A673 (cell line): Measurements from ENCODE around the gene ULBP3. TPM values are rescaled to one million over a fixed set of nuclear protein-coding genes. Genes with fewer than 3 reads are reported as not detected.

Experiments
- BruUV-seq: library from RNA; stranded (reverse); fragments of 400-500 nt; replicated peaks from 2 replicates; lab custom pipeline; 2021; lab: Mats Ljungman, UMichigan
- CTCF ChIA-PET: fragments of 300-600 bp; sonication (Branson Sonifier 250); formaldehyde crosslinking; loops from one replicate; lab custom pipeline; 2022; ENCODE audit warnings: antibody characterized with exemption; lab: Charles Lee
- POLR2A ChIA-PET: fragments of 300-600 bp; sonication (Branson Sonifier 250); formaldehyde crosslinking; loops from one replicate; lab custom pipeline; 2022; ENCODE audit warnings: antibody characterized with exemption; ENCODE audit not compliant: low non-redundant PET; lab: Charles Lee
- DNase-seq: peaks from one replicate; pipeline ENCODE4 v3.0.0-alpha.2; 2015; ENCODE audit warnings: low spot score
- H3K27ac ChIP-seq: fragments of 200-600 bp; sonication (generic); 2 replicates; pipeline ENCODE4 v1.5.1; 2016; ENCODE audit warnings: mixed run types, low read depth, mild to moderate bottlenecking, mixed read lengths, antibody characterized with exemption, low read length; ENCODE audit not compliant: poor library complexity, severe bottlenecking
- H3K27me3 ChIP-seq: fragments of 200-600 bp; sonication (generic); replicated peaks from 2 replicates; pipeline ENCODE4 v1.6.1; 2017; ENCODE audit warnings: mixed run types, low read depth, mild to moderate bottlenecking, mixed read lengths, antibody characterized with exemption, low read length; ENCODE audit not compliant: insufficient read depth, poor library complexity
- H3K36me3 ChIP-seq: fragments of 200-600 bp; sonication (generic); 2 replicates; pipeline ENCODE4 v1.6.1; 2016; ENCODE audit warnings: mixed run types, mild to moderate bottlenecking, mixed read lengths, antibody characterized with exemption, low read length; ENCODE audit not compliant: insufficient read depth, poor library complexity, severe bottlenecking
- H3K4me1 ChIP-seq: fragments of 200-600 bp; sonication (generic); 2 replicates; pipeline ENCODE4 v1.6.1; 2017; ENCODE audit warnings: mixed run types, mild to moderate bottlenecking, mixed read lengths, antibody characterized with exemption, low read length; ENCODE audit not compliant: insufficient read depth, poor library complexity, severe bottlenecking
- H3K4me3 ChIP-seq: fragments of 200-600 bp; sonication (generic); 2 replicates; pipeline ENCODE4 v1.5.1; 2016; ENCODE audit warnings: low read depth, mixed run types, mild to moderate bottlenecking, mixed read lengths, low read length; ENCODE audit not compliant: poor library complexity, severe bottlenecking
- H3K9me3 ChIP-seq: fragments of 200-600 bp; sonication (generic); 2 replicates; pipeline ENCODE4 v1.6.1; 2016; ENCODE audit warnings: mixed run types, low read depth, mild to moderate bottlenecking, mixed read lengths, antibody characterized with exemption, low read length; ENCODE audit not compliant: poor library complexity, severe bottlenecking
- CTCF ChIP-seq: fragments of 300-800, 200-600 bp; sonication (generic); conservative IDR thresholded peaks from 2 replicates; pipeline ENCODE4 v1.5.1; 2017; ENCODE audit warnings: low read depth, mild to moderate bottlenecking, antibody characterized with exemption, low read length, moderate library complexity, mixed read lengths
- EZH2 ChIP-seq: fragments of 200-600 bp; sonication (generic); IDR thresholded peaks from 2 replicates; pipeline ENCODE4 v1.6.1; 2017; ENCODE audit warnings: borderline replicate concordance, low read depth, mild to moderate bottlenecking, mixed read lengths, antibody characterized with exemption, low read length; ENCODE audit not compliant: poor library complexity, severe bottlenecking
- intact Hi-C: fragments of 100-400 bp; cut with micrococcal nuclease; formaldehyde crosslinking; loops from one replicate; pipeline ENCODE4 v1.10.0; 2022; ENCODE audit not compliant: unreplicated experiment
- total RNA-seq: library from RNA; stranded (reverse); gene quantifications from 2 replicates; pipeline ENCODE4 v1.2.3, GENCODE V29; 2021

The ULBP3 gene
- total RNA-seq, 1 experiment from 2014 or later: 1.6 TPM

DNA sequence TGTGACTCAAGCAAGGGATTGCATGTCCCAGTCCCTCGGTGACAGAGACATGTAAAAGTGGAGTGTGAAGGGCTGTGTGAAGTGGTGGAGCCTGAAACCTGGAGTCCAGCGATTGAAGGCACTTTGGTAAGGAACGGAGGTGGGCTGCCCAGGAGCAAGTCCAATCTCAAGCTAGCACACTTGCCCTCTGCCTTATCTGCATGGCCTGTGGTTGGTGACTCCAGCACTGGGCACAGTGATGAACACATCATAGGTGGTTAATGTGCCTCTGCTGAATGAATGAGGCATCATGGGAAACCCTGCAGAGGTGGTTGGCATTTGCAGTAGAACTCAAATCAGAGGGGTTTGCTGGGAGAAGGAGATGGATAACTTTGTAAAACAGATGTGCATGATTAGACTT is 14.9 kb upstream of the ULBP3 start:
- CTCF ChIA-PET: no interaction called here
- H3K36me3 ChIP-seq: no peaks in the 10 kb centered on the region
- H3K4me1 ChIP-seq: no peaks in the 10 kb centered on the region
- no peaks in the 10 kb centered on the region for H3K9me3 ChIP-seq
- POLR2A ChIA-PET: no interaction called here
- no peaks in the 10 kb centered on the region for H3K27me3 ChIP-seq
- intact Hi-C loops: no loop called here
- TF ChIP-seq EZH2 (no peak), CTCF (no peak)
- no peak overlapping the region for H3K27ac ChIP-seq
- BruUV-seq: no TSS peak
- no peak for DNase-seq
- H3K4me3 ChIP-seq: no peak overlapping the region

GRCh38 chr6:150081702-150082101 is 12.8 kb upstream of the ULBP3 start:
- peak; percentile 42 for DNase-seq
- no peaks in the 10 kb centered on the region for H3K36me3 ChIP-seq
- no peak overlapping the region for H3K27ac ChIP-seq
- H3K9me3 ChIP-seq: no peaks in the 10 kb centered on the region
- no peaks in the 10 kb centered on the region for H3K27me3 ChIP-seq
- POLR2A ChIA-PET: no interaction called here
- H3K4me1 ChIP-seq: no peaks in the 10 kb centered on the region
- CTCF ChIA-PET: interaction anchor here (0.6 to 0.8 kb wide), 13 partner anchors 10 to 736 kb away, joined by 3 to 13 read pairs (median 5); no protein-coding TSS in a partner anchor
- TF ChIP-seq EZH2 (no peak), CTCF (0 out of 2 replicates have a peak, but pooled peaks have one; percentile 28)
- H3K4me3 ChIP-seq: no peak overlapping the region
- intact Hi-C loops: loop anchor here (2.0 kb wide), 1 partner anchor 313 kb away; no protein-coding TSS in a partner anchor
- no TSS peak for BruUV-seq

DNA sequence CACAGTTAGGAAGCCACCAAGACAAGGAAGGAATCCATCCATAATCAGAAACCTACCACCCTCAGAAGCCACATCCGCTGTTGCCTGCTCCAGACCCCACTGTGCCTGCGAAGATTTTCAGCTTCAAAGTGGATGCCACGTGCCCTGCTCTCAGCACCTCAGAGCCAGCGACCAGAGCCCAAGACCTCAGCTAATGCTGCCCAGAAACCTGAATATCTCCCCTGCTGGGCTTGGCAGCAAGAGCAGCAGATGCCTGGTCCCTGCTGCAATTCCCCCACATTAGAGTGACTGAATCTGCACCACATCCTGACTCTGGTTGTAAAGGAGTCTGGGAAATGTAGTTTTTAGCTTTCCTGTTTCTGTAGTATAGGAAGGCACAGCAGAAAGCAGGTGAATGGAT is 10.7 kb upstream of the ULBP3 start:
- intact Hi-C loops: loop anchor here (1.0 to 10.0 kb wide), 4 partner anchors 256 to 736 kb away; no protein-coding TSS in a partner anchor
- no TSS peak for BruUV-seq
- peak; percentile 33 for DNase-seq
- no peaks in the 10 kb centered on the region for H3K9me3 ChIP-seq
- POLR2A ChIA-PET: interaction anchor here (0.5 kb wide), 1 partner anchor 261 kb away, joined by 21 read pairs; no protein-coding TSS in a partner anchor
- no peaks in the 10 kb centered on the region for H3K27me3 ChIP-seq
- no peak for TF ChIP-seq EZH2
- no peak for TF ChIP-seq CTCF
- H3K4me1 ChIP-seq: no peaks in the 10 kb centered on the region
- no peaks in the 10 kb centered on the region for H3K36me3 ChIP-seq
- H3K4me3 ChIP-seq: no peak overlapping the region
- CTCF ChIA-PET: interaction anchor here (0.5 to 2.3 kb wide), 6 partner anchors 9 to 738 kb away, joined by 3 to 22 read pairs (median 6); no protein-coding TSS in a partner anchor
- no peak overlapping the region for H3K27ac ChIP-seq
